ENCODE data around the gene ABLIM1. TPM values are rescaled to one million over a fixed set of nuclear protein-coding genes. Genes with fewer than 3 reads are reported as not detected.

The ABLIM1 gene
- total RNA-seq, 1 experiment from 2014 or later: 34.0 TPM

DNA sequence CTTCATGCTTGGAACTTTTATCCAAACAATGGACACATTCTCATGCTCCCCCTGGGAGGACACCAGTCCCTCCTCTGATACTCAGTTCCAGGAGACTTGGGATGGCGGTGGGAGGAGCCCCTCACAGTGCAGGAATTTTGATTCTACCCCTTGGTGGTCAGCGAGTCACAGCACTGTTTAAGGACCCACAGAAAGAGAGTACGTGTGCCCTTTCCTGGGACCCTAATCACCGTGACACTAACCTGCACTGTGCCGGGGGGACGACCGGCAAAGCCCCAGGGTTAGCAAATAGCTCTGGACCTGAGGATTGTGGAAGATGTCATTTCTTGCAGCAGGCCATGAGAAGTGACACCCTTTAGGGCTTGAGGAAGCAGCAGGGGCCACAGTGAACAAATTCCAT, 264.2 kb downstream of the ABLIM1 start:
- intact Hi-C loops (cut with micrococcal nuclease; ENCODE audit: unreplicated experiment): no loop called here
- no peak overlapping the region for H3K4me3 ChIP-seq (ENCODE audit: low read depth, low read length, poor library complexity, severe bottlenecking)
- ChIA-PET POLR2A (ENCODE audit: low non-redundant PET) (no interaction called here), CTCF (no interaction called here)
- no peak overlapping the region for H3K27ac ChIP-seq (ENCODE audit: low read depth, low read length, poor library complexity, severe bottlenecking)
- DNase-seq (ENCODE audit: low spot score): no peak
- peaks cover 11% of the 10 kb centered on the region for H3K4me1 ChIP-seq (ENCODE audit: insufficient read depth, low read length, poor library complexity, severe bottlenecking)
- H3K27me3 ChIP-seq (replicated peaks; ENCODE audit: insufficient read depth, low read depth, low read length, poor library complexity): peaks cover 71% of the 10 kb centered on the region
- no TSS peak for BruUV-seq (replicated peaks)
- H3K9me3 ChIP-seq (ENCODE audit: low read depth, low read length, poor library complexity, severe bottlenecking): no peaks in the 10 kb centered on the region
- H3K36me3 ChIP-seq (ENCODE audit: insufficient read depth, low read length, poor library complexity, severe bottlenecking): no peaks in the 10 kb centered on the region
- TF ChIP-seq EZH2 (IDR thresholded peaks at IDR 0.05; ENCODE audit: borderline replicate concordance, low read depth, low read length, poor library complexity, severe bottlenecking): no peak

DNA sequence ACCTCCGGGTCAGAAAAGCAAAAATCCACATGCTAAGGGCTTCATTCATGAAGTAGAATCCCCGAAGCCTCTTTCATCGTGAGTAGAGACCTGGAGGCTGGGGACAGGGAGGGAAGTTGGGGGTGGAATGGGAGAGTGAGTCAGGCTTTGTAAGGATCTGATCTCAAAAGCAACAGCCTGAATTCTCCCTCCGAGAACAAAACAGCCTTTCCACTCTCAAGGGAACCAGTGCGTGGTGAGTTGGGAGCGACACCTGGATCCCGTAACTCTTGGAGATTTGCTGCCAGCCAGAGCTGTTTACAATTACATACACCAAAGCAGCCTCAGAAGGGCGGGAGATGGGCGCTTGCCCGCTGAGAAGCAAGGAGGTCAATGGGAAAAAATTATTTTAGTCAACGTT, 264.6 kb downstream of the ABLIM1 start:
- Histone ChIP-seq H3K9me3 (ENCODE audit: low read depth, low read length, poor library complexity, severe bottlenecking) (no peaks in the 10 kb centered on the region), H3K27ac (ENCODE audit: low read depth, low read length, poor library complexity, severe bottlenecking) (no peak overlapping the region), H3K36me3 (ENCODE audit: insufficient read depth, low read length, poor library complexity, severe bottlenecking) (no peaks in the 10 kb centered on the region), H3K4me1 (ENCODE audit: insufficient read depth, low read length, poor library complexity, severe bottlenecking) (peaks cover 11% of the 10 kb centered on the region), H3K27me3 (replicated peaks; ENCODE audit: insufficient read depth, low read depth, low read length, poor library complexity) (peaks cover 67% of the 10 kb centered on the region), H3K4me3 (ENCODE audit: low read depth, low read length, poor library complexity, severe bottlenecking) (no peak overlapping the region)
- BruUV-seq (replicated peaks): no TSS peak
- intact Hi-C loops (cut with micrococcal nuclease; ENCODE audit: unreplicated experiment): no loop called here
- ChIA-PET CTCF (no interaction called here), POLR2A (ENCODE audit: low non-redundant PET) (no interaction called here)
- TF ChIP-seq, protein P1, sequence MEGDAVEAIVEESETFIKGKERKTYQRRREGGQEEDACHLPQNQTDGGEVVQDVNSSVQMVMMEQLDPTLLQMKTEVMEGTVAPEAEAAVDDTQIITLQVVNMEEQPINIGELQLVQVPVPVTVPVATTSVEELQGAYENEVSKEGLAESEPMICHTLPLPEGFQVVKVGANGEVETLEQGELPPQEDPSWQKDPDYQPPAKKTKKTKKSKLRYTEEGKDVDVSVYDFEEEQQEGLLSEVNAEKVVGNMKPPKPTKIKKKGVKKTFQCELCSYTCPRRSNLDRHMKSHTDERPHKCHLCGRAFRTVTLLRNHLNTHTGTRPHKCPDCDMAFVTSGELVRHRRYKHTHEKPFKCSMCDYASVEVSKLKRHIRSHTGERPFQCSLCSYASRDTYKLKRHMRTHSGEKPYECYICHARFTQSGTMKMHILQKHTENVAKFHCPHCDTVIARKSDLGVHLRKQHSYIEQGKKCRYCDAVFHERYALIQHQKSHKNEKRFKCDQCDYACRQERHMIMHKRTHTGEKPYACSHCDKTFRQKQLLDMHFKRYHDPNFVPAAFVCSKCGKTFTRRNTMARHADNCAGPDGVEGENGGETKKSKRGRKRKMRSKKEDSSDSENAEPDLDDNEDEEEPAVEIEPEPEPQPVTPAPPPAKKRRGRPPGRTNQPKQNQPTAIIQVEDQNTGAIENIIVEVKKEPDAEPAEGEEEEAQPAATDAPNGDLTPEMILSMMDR (conservative IDR thresholded peaks at IDR 0.05; ENCODE audit: low read depth, low read length): no peak
- no peak for TF ChIP-seq EZH2 (IDR thresholded peaks at IDR 0.05; ENCODE audit: borderline replicate concordance, low read depth, low read length, poor library complexity, severe bottlenecking)
- DNase-seq (ENCODE audit: low spot score): no peak

DNA sequence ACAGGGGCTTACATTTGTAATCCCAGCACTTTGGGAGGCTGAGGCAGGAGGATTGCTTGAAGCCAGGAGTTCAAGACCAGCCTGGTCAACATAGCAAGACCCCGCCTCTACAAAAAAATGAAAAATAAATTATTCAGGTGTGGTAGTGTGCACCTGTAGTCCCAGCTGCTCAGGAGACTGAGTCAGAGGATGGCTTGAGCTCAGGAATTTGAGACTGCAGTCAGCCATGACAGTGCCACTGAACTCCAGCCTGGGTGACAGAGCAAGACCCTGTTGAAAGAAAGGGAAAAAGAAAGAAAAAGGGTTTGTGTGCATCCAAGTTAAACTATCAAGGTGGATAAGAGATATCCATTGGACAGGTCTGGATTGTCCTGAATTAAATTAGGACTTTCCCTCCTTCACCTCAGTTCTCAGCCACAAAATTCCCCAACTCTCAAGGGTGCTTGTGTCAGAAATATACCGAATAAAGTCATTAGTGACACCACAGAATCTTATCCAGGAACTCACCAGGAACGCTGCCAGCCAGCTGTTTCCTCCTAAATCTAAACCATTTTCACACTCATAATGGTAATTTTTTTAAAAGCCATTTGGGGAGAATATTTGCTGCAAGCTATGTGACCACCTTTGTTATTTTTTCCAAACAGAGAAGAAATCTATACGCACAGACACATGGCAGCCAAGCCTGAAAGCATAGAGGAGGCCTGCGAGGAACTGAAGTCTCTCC, 265.8 kb downstream of the ABLIM1 start:
- POLR2A ChIA-PET (ENCODE audit: low non-redundant PET): no interaction called here
- Histone ChIP-seq H3K4me3 (ENCODE audit: low read depth, low read length, poor library complexity, severe bottlenecking) (no peak overlapping the region), H3K27ac (ENCODE audit: low read depth, low read length, poor library complexity, severe bottlenecking) (no peak overlapping the region), H3K9me3 (ENCODE audit: low read depth, low read length, poor library complexity, severe bottlenecking) (no peaks in the 10 kb centered on the region), H3K27me3 (replicated peaks; ENCODE audit: insufficient read depth, low read depth, low read length, poor library complexity) (peaks cover 63% of the 10 kb centered on the region), H3K36me3 (ENCODE audit: insufficient read depth, low read length, poor library complexity, severe bottlenecking) (no peaks in the 10 kb centered on the region), H3K4me1 (ENCODE audit: insufficient read depth, low read length, poor library complexity, severe bottlenecking) (peaks cover 11% of the 10 kb centered on the region)
- intact Hi-C loops (cut with micrococcal nuclease; ENCODE audit: unreplicated experiment): no loop called here
- BruUV-seq (replicated peaks): no TSS peak
- peak; percentile 70 for DNase-seq (ENCODE audit: low spot score)
- TF ChIP-seq, protein P1 (conservative IDR thresholded peaks at IDR 0.05; ENCODE audit: low read depth, low read length): no peak
- no peak for TF ChIP-seq EZH2 (IDR thresholded peaks at IDR 0.05; ENCODE audit: borderline replicate concordance, low read depth, low read length, poor library complexity, severe bottlenecking)
- CTCF ChIA-PET: no interaction called here

DNA sequence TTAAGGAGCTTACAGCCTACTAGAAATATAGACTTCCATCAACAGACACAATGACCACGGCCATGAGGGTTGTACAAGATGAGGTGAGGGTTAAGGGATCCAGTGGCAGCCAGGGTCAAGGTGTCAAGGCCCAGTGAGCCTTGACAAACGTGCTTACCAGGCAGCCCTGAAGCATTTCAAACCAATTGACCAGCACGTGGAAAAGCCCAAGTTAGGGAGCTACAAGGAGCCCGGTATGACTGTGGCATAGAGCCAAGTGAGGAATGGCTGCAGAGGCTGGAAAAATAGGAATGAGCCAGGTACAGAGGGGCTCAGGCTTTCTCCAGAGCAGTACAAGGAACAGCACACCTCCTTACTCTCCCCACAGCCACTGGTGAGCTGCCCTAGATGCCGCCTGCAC, 266.5 kb downstream of the ABLIM1 start:
- Histone ChIP-seq H3K27me3 (replicated peaks; ENCODE audit: insufficient read depth, low read depth, low read length, poor library complexity) (peaks cover 61% of the 10 kb centered on the region), H3K27ac (ENCODE audit: low read depth, low read length, poor library complexity, severe bottlenecking) (no peak overlapping the region), H3K9me3 (ENCODE audit: low read depth, low read length, poor library complexity, severe bottlenecking) (no peaks in the 10 kb centered on the region), H3K4me1 (ENCODE audit: insufficient read depth, low read length, poor library complexity, severe bottlenecking) (peaks cover 11% of the 10 kb centered on the region), H3K4me3 (ENCODE audit: low read depth, low read length, poor library complexity, severe bottlenecking) (no peak overlapping the region), H3K36me3 (ENCODE audit: insufficient read depth, low read length, poor library complexity, severe bottlenecking) (no peaks in the 10 kb centered on the region)
- BruUV-seq (replicated peaks): no TSS peak
- POLR2A ChIA-PET (ENCODE audit: low non-redundant PET): no interaction called here
- no peak for DNase-seq (ENCODE audit: low spot score)
- intact Hi-C loops (cut with micrococcal nuclease; ENCODE audit: unreplicated experiment): no loop called here
- TF ChIP-seq, protein P1 (conservative IDR thresholded peaks at IDR 0.05; ENCODE audit: low read depth, low read length): no peak
- TF ChIP-seq EZH2 (IDR thresholded peaks at IDR 0.05; ENCODE audit: borderline replicate concordance, low read depth, low read length, poor library complexity, severe bottlenecking): no peak
- CTCF ChIA-PET: no interaction called here
